AG04449 (cell line): Measurements from ENCODE around the gene IGF2R.

Experiments
- CTCF ChIA-PET: fragments of 350-600 bp; formaldehyde crosslinking; extraction: SDS; loops from one replicate; lab custom pipeline; 2021; ENCODE audit warnings: antibody characterized with exemption; lab: Yijun Ruan, JAX
- POLR2A ChIA-PET: fragments of 400-600, 350-600 bp; formaldehyde crosslinking; extraction: SDS; loops from one replicate; lab custom pipeline; 2020; ENCODE audit warnings: antibody characterized with exemption, inconsistent platforms; lab: Yijun Ruan, JAX
- DNase-seq: peaks from one replicate; pipeline ENCODE4 v3.0.0-alpha.2; 2010; ENCODE audit warnings: low read depth, low spot score
- H3K4me3 ChIP-seq: 2 replicates; pipeline ENCODE4 v1.5.1; 2011; ENCODE audit warnings: low read depth, mild to moderate bottlenecking, control low read depth, low read length
- TF ChIP-seq, protein P1 (sequence below): IDR thresholded peaks from one replicate; pipeline ENCODE4 v1.5.1; 2011; ENCODE audit warnings: mild to moderate bottlenecking, moderate library complexity, low read length, control low read depth, inconsistent platforms; ENCODE audit not compliant: insufficient read depth; ENCODE audit errors: missing control alignments

Gene IGF2R

DNA sequence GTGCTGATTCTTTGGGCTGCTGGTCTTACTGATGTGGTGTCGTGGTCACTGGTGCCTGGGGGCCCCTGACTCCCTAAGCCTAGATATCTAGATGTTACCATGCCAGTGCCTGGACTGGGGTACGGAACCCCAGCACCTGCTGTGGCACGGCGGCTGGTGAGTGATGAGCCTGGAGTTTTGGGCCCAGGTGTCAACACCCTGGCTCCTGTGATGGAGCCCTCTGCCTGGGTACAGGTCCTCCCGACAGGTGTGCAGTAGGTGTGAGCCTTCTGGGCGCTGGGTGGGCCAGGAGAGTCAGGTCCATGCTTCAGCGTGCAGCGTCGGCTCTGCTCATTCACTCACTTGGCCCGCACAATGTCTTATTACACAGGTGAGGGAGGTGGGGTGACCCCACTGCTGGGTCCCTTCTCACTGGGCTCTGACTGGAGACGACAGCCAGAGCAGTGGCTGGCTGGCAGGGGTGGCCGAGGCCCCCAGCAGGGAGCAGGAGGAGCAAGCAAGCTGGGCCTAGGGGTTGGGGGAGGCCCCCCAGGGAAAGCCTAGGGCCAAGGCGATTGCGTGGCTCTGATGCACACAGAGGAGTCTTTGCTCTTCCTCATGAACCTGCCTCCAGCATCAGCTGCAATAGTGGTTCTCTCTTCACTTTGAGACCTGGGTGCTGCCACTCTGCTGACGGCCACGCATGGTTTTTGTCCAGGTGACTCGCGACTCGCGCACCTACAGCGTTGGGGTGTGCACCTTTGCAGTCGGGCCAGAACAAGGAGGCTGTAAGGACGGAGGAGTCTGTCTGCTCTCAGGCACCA, 110.2 kb downstream of the IGF2R start:
- no peak for DNase-seq
- H3K4me3 ChIP-seq = no peak overlapping the region
- CTCF ChIA-PET = interaction anchor here (1.1 to 7.6 kb wide), 2 partner anchors 9 to 376 kb away, joined by 5 to 56 read pairs; no protein-coding TSS in a partner anchor
- TF ChIP-seq, protein P1, sequence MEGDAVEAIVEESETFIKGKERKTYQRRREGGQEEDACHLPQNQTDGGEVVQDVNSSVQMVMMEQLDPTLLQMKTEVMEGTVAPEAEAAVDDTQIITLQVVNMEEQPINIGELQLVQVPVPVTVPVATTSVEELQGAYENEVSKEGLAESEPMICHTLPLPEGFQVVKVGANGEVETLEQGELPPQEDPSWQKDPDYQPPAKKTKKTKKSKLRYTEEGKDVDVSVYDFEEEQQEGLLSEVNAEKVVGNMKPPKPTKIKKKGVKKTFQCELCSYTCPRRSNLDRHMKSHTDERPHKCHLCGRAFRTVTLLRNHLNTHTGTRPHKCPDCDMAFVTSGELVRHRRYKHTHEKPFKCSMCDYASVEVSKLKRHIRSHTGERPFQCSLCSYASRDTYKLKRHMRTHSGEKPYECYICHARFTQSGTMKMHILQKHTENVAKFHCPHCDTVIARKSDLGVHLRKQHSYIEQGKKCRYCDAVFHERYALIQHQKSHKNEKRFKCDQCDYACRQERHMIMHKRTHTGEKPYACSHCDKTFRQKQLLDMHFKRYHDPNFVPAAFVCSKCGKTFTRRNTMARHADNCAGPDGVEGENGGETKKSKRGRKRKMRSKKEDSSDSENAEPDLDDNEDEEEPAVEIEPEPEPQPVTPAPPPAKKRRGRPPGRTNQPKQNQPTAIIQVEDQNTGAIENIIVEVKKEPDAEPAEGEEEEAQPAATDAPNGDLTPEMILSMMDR = no peak
- POLR2A ChIA-PET = no interaction called here

DNA sequence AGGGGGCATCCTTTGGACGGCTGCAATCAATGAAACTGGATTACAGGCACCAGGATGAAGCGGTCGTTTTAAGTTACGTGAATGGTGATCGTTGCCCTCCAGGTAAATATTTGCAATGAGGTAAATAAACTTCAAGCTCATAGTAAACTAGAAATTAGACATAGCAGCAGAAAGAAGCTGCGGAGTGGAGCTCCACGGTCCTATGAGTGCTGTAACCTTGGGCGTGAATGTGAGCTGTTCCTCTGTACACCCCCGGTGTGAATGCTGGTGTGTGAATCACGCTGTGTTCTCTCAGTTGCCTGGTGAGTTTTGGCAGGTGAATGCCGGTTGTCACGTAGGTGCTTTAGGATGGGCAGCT, 110.8 kb downstream of the IGF2R start:
- no peak for DNase-seq
- ChIA-PET CTCF (interaction anchor here (1.1 to 7.6 kb wide), 2 partner anchors 8 to 375 kb away, joined by 5 to 56 read pairs; no protein-coding TSS in a partner anchor), POLR2A (no interaction called here)

DNA sequence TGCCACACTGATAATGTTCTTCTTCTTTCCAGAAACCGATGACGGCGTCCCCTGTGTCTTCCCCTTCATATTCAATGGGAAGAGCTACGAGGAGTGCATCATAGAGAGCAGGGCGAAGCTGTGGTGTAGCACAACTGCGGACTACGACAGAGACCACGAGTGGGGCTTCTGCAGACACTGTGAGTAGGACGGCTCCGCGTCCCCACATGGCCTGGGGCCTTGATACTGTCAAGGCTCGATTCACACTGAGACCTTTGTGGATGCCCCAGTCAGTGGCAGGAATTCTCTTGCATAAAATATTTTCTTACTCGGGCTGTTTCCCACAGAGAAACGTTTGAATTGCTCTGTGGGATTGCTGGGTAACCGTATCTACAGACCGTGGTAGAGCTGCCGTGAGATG, 111.2 kb downstream of the IGF2R start:
- ChIA-PET POLR2A (no interaction called here), CTCF (interaction anchor here (1.1 to 7.6 kb wide), 2 partner anchors 8 to 375 kb away, joined by 5 to 56 read pairs; no protein-coding TSS in a partner anchor)
- TF ChIP-seq, protein P1 = no peak
- no peak for DNase-seq
- H3K4me3 ChIP-seq = no peak overlapping the region

More for the DNA sequence above, 110.8 kb downstream of the IGF2R start:
- no peak overlapping the region for H3K4me3 ChIP-seq
- TF ChIP-seq, protein P1 = no peak

DNA sequence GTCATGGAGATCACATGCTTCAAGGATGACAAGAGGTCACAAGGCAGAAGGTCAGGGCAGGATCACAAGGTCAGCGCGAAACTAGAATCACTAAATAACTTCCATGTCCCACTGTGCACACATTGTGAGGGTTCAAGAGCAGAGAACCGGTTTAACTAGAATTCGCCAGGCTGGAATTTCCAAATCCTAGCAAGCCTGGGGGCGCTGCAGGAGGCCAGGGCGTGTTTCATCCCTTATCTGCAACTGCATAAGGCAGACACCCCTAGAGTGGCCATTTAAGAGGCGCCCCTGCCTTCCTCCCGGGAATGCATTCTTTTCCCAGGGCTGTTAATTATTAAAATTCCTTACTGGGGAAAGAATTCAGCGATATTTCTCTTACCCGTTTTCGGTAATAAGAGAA, 112.5 kb downstream of the IGF2R start:
- CTCF ChIA-PET = interaction anchor here (0.6 to 1.7 kb wide), 4 partner anchors 15 to 452 kb away, joined by 3 to 11 read pairs (median 4); no protein-coding TSS in a partner anchor
- no peak for DNase-seq
- TF ChIP-seq, protein P1 = no peak
- POLR2A ChIA-PET = no interaction called here
- no peak overlapping the region for H3K4me3 ChIP-seq

DNA sequence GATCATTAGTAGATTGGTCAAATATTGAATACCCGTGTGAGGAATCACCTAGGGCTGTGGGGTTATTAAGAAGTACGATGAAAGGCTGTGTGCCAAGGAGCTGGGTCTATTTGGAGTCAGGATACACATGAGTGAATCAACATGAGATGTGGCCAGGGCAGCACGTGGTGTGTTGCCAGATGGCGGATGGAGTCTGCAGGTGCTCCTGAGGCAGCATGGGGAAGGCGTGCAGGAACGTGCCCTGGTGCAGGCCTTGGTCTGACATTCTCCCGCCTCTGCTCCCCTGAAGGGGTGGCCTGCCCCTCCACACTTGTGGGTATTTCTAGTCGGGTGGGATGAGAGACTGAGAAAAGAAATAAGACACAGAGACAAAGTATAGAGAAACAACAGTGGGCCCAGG, 113.7 kb downstream of the IGF2R start:
- CTCF ChIA-PET = interaction anchor here (0.9 to 1.7 kb wide), 3 partner anchors 14 to 451 kb away, joined by 3 to 11 read pairs (median 4); no protein-coding TSS in a partner anchor
- POLR2A ChIA-PET = no interaction called here
- TF ChIP-seq, protein P1 = no peak
- DNase-seq = no peak
- no peak overlapping the region for H3K4me3 ChIP-seq

DNA sequence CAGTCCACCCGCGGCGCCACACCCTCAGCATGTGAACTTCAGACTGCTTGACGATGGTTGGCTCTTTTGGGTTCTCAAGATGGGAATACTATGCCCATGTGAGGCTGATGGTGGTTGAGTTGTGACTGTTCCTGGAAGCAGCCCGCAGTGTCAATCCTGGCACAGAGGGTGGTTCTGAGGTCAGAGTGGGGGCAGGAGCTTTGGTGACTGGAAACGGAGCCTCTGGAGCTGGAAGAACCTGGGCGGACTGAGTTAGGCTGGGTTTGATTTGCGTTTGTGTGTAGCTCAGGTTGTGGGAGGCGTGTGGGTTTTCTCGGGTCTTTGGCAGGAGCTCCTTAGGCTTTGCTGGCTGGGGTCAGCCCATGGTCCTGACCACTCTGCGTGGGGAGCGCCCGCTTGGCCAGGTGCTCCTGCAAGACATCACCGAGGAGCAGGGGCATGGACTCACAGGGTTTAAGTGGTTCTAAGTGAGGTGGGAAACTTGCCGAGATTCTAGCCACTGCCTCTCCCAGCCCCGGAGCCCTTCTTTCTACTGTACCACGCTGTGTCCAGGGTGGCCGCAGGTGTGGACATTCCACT, 115.4 kb downstream of the IGF2R start:
- ChIA-PET POLR2A (no interaction called here), CTCF (interaction anchor here (1.2 to 8.7 kb wide), 2 partner anchors 11 to 372 kb away, joined by 5 to 195 read pairs; no protein-coding TSS in a partner anchor)
- H3K4me3 ChIP-seq = no peak overlapping the region
- DNase-seq = no peak
- TF ChIP-seq, protein P1 = no peak
